Hepatic stellate cell (primary cell): Measurements from ENCODE around the gene ZNF407.
"Not testable (repeated sequence)": the region's sequence is repeated elsewhere in the genome, so short reads cannot be mapped to it uniquely, and the experiment has no call there.

Source experiments
- DNase-seq: peaks from one replicate; pipeline ENCODE4 v3.0.0; 2011; ENCODE audit warnings: low spot score

The ZNF407 gene, protein sequence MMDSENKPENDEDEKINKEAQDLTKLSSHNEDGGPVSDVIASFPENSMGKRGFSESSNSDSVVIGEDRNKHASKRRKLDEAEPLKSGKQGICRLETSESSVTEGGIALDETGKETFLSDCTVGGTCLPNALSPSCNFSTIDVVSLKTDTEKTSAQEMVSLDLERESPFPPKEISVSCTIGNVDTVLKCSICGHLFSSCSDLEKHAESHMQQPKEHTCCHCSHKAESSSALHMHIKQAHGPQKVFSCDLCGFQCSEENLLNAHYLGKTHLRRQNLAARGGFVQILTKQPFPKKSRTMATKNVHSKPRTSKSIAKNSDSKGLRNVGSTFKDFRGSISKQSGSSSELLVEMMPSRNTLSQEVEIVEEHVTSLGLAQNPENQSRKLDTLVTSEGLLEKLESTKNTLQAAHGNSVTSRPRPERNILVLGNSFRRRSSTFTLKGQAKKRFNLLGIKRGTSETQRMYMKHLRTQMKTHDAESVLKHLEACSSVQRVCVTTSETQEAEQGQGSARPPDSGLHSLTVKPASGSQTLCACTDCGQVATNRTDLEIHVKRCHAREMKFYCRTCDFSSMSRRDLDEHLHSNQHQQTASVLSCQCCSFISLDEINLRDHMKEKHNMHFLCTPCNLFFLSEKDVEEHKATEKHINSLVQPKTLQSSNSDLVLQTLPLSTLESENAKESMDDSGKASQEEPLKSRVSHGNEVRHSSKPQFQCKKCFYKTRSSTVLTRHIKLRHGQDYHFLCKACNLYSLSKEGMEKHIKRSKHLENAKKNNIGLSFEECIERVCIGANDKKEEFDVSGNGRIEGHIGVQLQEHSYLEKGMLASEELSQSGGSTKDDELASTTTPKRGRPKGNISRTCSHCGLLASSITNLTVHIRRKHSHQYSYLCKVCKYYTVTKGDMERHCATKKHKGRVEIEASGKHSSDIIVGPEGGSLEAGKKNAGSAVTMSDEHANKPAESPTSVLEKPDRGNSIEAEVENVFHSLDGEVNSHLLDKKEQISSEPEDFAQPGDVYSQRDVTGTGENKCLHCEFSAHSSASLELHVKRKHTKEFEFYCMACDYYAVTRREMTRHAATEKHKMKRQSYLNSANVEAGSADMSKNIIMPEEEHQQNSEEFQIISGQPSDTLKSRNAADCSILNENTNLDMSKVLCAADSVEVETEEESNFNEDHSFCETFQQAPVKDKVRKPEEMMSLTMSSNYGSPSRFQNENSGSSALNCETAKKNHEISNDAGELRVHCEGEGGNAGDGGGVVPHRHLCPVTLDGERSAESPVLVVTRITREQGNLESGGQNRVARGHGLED (N-terminal part only)

DNA sequence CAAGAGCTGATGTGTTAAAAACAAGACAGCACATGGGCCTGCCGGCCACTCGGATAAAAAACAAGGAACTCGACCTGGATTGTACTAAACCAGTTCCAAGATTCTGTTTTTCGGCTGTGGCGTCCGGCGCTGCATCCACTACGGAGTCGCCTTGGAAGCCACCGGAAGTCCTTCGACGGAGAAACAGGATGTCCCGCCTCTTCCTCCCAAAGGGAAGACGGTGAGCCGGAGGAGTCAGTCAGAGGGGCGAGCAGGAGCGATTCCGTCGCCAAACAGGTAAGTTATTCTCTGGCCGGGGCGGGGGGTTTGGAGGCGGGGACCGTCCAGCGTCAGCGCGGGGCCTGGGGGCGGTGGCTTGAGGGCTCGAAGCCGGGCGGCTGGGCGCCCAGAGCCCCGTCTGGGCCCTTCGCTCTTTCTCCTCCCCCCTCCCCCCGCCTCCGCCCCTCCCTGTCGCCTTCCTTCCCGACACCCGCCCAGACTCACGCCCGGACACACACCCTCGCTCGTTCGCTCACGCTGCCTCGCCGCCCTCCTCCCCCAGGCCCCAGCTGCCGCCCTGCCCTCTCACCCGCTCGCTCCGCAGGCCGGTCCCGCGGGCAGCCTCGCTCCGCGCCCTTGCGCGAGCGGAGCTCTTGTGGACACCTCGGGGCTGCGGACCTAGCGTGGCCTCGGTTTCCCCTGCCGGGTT is at the start of gene ZNF407:
Gene ZNF407, plus strand, starts transcription at position 209 of the 688 bp plus-strand sequence. CDS start 33,150 bp downstream, outside the sequence.
- peak; percentile 87 for DNase-seq

- no peak for DNase-seq
Observed at GRCh38 chr18:74549591-74550104, 48.0 kb upstream of the ZNF407 start.

DNA sequence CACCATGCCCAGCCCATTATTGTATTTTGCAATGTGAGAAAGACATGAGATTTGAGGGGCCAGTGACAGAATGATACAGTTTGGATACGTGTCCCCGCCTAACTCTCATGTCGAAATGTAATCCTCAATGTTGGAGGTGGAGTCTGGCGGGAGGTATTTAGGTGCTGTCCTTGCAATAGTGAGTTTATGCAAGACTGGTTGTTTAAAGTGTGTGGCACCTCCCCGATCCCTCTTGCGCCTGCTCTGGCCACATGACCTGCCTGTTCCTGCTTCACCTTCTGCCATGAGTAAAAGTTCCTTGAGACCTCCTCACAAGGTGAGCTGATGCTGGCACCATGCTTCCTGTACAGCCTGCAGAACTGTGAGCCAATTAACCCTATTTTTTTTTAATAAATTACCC is 46.8 kb upstream of the ZNF407 start:
- DNase-seq, result no peak

DNA sequence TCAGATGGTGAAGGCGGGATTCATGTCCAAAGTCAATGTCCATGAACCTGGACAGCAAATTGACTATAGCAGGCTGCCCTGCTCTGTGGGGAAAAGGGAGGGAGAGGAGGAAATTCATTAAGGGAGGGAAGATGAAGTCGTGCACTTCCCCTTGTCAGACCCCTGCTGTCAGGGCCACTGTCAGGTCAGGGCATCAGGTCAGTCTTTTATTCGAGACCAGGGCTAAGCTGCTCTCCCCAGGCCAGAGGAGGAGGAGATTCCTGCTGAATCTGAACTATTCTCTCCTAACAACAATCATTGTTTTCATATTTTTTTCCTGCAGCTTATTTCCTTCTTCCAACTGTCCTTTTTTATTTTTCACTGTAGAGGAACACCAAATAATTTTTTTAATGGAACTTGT is 46.2 kb upstream of the ZNF407 start:
- DNase-seq, result no peak

DNA sequence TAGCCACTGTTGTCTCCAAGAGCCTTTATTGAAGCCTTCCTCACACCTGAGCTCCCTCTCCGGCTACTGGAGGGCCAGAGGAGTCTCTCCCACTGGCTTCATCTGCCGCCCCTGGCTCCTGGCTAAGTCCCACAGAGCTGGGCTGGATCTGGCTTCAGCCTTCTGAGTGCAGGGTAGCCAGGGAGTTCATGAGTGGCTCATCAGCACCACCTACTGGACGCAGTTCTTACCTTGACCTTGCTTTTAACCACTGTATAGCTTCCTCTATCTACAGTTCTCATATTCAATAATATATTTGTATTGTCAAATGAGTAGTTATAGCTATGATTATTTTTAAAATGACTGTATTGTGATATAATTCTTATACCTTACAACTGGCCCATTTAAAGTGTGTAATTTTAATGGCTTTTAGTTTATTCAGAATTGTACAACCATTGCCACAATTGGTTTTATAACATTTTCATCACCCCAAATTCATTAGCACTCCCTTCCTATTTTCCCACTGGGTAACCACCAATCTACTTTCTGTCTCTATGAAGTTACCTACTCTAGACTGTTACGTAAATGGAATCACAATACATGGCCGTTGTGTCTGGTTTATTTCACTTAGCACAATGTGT is 45.6 kb upstream of the ZNF407 start:
- DNase-seq, result peak; percentile 86

- DNase-seq, result no peak
Observed at GRCh38 chr18:74556126-74556525, 41.5 kb upstream of the ZNF407 start.

- no peak for DNase-seq
Observed at GRCh38 chr18:74558096-74558495, 39.6 kb upstream of the ZNF407 start.

GRCh38 chr18:74562131-74562730 is 35.4 kb upstream of the ZNF407 start:
- DNase-seq, result no peak

GRCh38 chr18:74562775-74563174 is 34.9 kb upstream of the ZNF407 start:
- DNase-seq, result no peak

GRCh38 chr18:74563999-74564398 is 33.7 kb upstream of the ZNF407 start:
- no peak for DNase-seq

DNA sequence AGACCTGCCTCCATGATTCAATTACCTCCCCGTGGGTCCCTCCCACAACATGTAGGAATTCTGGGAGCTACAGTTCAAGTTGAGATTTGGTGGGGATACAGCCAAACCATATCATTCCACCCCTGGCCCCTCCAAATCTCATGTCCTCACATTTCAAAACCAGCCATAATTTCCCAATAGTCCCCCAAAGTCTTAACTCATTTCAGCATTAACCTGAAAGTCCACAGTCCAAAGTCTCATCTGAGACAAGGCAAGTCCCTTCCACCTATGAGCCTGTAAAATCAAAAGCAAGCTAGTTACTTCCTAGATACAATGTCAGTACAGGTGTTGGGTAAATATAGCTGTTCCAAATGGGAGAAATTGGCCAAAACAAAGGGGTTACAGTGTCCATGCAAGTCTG is 32.5 kb upstream of the ZNF407 start:
- not testable (repeated sequence) for DNase-seq

GRCh38 chr18:74565993-74566392 is 31.7 kb upstream of the ZNF407 start:
- DNase-seq, result not testable (repeated sequence)

GRCh38 chr18:74567822-74568221 is 29.8 kb upstream of the ZNF407 start:
- DNase-seq, result no peak

DNA sequence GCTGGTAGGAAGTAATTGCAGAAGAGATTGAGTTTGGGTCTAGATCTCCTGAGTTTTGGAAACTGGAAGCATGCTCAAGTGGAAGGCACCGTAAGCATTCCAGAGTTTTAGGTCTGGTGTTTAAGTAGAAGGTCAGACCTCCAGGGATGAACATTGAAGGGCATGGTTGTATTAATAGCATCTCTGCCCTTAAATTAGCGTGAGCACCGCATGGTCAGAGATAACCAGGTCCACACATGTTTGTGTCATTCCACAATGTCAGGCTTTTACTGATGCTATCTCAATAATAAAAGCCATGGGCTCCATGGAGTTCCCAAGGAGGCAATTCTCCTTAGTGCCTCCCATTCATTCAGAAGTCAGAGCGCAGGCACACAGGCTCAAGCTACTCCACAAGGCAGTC is 28.3 kb upstream of the ZNF407 start:
- no peak for DNase-seq

DNA sequence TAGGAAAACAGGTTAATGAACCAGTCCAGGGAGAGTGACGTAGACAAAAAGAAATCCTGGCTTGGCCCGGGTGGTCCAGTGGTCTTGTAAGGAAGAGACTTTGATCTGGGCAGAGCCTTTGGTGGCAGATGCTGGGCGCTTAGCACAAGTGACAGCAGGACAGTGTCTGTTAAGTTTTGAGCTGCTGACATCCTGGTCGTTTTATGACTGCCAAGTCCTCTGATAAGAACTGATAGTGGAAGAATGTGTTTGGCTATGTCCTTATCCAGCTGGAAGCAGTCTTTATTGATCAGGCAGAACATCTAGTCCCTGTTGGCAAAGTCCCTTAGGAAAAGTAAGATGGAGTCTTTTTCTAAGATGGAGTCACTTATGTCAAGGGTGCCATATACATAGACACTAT is 27.4 kb upstream of the ZNF407 start:
- no peak for DNase-seq

DNA sequence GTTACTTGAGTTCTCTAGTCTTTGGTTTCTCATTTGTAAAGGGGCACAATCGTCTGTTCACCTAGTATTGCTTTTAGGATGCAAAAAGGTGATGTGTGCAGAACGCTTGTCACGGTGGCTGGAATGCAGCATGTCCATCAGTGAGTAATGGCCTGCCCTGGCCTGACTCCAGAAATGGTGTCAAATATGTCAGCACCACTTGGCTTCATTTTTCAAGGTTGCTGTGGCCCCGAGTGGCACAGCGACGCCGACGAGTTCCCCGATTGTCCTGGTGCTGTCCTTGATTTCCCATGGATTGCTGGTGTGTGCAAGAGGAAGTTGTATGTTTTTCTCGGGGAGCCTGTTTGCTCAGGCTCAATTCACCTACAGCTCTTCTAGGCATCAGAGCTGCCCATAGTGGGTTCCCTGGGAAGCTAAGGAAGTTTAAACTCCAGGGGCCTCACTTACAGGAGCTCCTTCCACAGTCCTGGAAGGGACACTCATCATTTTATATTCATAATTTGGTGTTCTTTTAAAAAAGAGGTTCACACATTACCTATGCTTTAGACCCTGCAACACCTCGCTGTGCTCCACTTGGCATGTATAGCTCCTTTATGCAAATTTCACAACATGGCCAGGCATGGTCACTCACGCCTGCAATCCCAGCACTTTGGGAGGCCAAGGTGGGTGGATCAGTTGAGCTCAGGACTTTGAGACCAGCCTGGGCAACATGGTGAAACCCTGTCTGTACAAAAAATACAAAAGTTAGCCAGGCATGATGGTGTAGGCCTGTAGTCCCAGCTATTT is 25.6 kb upstream of the ZNF407 start:
- no peak for DNase-seq

DNA sequence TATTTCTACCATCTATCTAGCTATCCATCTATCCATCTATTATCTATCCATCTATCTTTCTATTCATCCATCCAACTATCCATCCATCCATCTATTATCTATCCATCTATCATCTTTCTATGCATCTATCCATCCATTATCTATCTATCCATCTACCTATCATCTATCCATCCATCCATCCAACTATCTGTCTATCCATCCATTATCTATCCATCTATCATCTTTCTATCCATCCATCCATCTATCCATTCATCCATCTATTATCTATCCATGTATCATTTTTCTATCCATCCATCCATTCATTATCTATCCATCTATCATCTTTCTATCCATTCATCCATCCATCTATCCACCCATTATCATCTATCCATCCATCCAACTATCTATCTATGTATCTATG is 24.6 kb upstream of the ZNF407 start:
- DNase-seq, result no peak

DNA sequence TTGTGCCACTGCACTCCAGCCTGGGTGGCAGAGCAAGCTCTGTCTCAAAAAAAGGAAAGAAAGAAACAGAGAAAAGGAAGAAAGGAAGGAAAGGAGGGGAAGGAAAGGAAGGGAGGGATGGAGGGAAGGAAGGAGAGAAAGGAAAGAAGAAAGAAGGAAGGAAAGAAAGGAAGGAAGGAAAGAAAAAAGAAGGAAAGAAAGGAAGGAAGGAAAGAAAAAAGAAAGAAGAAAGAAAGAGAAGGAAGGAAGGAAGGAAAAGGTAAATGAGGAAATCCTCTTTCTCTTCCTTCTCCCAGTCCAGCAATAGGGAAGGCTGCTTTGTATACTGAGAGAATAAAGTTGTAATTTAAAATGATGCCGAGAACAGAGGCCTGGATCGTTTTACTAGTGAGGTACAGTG is 22.8 kb upstream of the ZNF407 start:
- DNase-seq, result no peak

GRCh38 chr18:74577019-74577418 is 20.7 kb upstream of the ZNF407 start:
- no peak for DNase-seq
